Adrenal gland (tissue), 12 donors: ENCODE results near the gene ELMO3. TPM values are rescaled to one million over a fixed set of nuclear protein-coding genes. Genes with fewer than 3 reads are reported as not detected.

Source experiments
- DNase-seq, 7 donors: peaks; one replicate each; pipeline ENCODE4 v3.0.0-alpha.2; 2019 to 2020
- H3K27ac ChIP-seq, 5 donors: fragments of 200-600 bp; sonication (generic) in 4 of 5; 1 replicate in 3 of 5; 2 replicates in 2 of 5; pipeline versions ENCODE4 v1.5.1 to v1.8.0; 2016 to 2020; ENCODE audit warnings: mild to moderate bottlenecking in 1 of 5
- H3K27me3 ChIP-seq: fragments of 200-600 bp; 2 replicates; pipeline ENCODE4 v1.8.0; 2021
- H3K36me3 ChIP-seq, 2 donors: fragments of 200-600 bp; replicated peaks in 1 of 2; 1 replicate in 1 of 2; 2 replicates in 1 of 2; pipeline versions ENCODE4 v1.5.1 to v1.8.0; 2018 to 2022
- H3K4me1 ChIP-seq, 2 donors: fragments of 200-600 bp; replicated peaks in 1 of 2; 1 replicate in 1 of 2; 2 replicates in 1 of 2; pipeline versions ENCODE4 v1.5.1 to v1.8.0; 2018 to 2021
- H3K4me3 ChIP-seq, 4 donors: fragments of 200-600 bp; sonication (generic) in 3 of 4; one replicate each; pipeline ENCODE4 v1.5.1; 2016 to 2018
- H3K9me3 ChIP-seq, 3 donors: fragments of 200-600 bp; sonication (generic) in 1 of 3; replicated peaks in 1 of 3; 1 replicate in 2 of 3; 2 replicates in 1 of 3; pipeline versions ENCODE4 v1.5.1 to v1.8.0; 2016 to 2021
- POLR2A ChIP-seq, 2 donors: fragments of 450-650 bp; IDR thresholded peaks; one replicate each; pipeline ENCODE4 v1.6.1; 2017; ENCODE audit warnings: antibody characterized with exemption in 2 of 2, mild to moderate bottlenecking in 2 of 2, moderate library complexity in 1 of 2
- WGBS, 4 donors: extraction: QIAGEN DNeasy Blood & Tissue Kit in 2 of 4; methylation state at CpG; one replicate each; pipeline versions ENCODE4 v1.1.5 to v1.1.7; 2013 to 2017; 5-methylcytosine and 5-hydroxymethylcytosine counted together
- intact Hi-C, 2 donors: fragments of 100-400 bp; cut with DNase I; formaldehyde crosslinking; loops; one replicate each; pipeline versions ENCODE4 v1.14.1 to v1.15.0; 2022 to 2023
- polyA plus RNA-seq, 3 donors: library from polyadenylated mRNA; stranded (reverse); fragments of 200-250 nt in 2 of 3; fragments of 350-450 nt in 1 of 3; fragmentation: Illumina TruSeq in 1 of 3; extraction: RNeasy Lipid Tissue Mini Kit (QIAGEN cat#74804) in 1 of 3; gene quantifications; one replicate each; pipeline ENCODE4 v1.2.3, GENCODE V29; 2013 to 2014
- total RNA-seq, 9 donors: library from RNA; depleted of rRNA in 4 of 9; stranded (reverse); fragments of >200 nt in 4 of 9; fragments of 120-200 nt in 1 of 9; fragmentation: NEBNext Ultra II Directional in 1 of 9; extraction: Animal tissue kit (Norgen Biotek cat#: 25700) in 1 of 9; gene quantifications; one replicate each; pipeline versions ENCODE4 v1.1.0 to v1.2.4, GENCODE V29; 2013 to 2023
- TF ChIP-seq, protein P1 (sequence below), 6 experiments: fragments of 450-650 bp in 4 of 6; fragments of 200-600 bp in 2 of 6; sonication (generic) in 1 of 6; IDR thresholded peaks; 1 replicate in 5 of 6; 2 replicates in 1 of 6; pipeline versions ENCODE4 v1.5.1 to v1.8.0; 2016 to 2021; ENCODE audit warnings: antibody characterized with exemption in 6 of 6, mild to moderate bottlenecking in 2 of 6, moderate library complexity in 1 of 6
- donor health status: healthy with polysubstance abuse.
- donor health status: Bipolar disorder and iron deficiency.
- donor health status: DM: yes; HTN: yes; CAD: no.
- donor health status: DM: no; HTN: no; CAD: no.
- donor health status: DM: no; HTN: no; CAD: no.
- donor health status: DM: yes; HTN: yes; CAD: no.

ELMO3 gene
- total and polyA plus RNA-seq, 12 donors: 0.18 to 7.0 (median 1.8) TPM

DNA sequence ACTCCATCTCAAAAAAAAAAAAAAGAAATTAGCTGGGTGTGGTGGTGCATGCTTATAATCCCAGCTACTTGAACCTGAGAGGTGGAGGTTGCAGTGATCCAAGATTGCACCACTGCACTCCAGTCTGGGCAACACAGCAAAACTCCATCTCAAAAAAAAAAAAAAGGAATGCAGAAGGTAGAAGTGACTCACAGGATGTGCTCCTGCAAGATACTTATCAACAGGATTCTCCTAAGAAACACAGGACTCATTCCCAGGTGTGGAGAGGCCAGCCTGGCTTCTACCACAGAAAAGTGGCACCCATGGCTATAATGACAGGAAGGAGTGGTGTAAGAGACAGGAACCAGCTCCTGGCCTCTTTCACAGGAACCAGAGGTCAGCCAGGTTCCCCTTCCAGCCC is 13.8 kb downstream of the ELMO3 start:
- Histone ChIP-seq H3K4me3 (no peak overlapping the region), H3K27me3 (no peaks in the 10 kb centered on the region), H3K9me3 (no peaks in the 10 kb centered on the region), H3K36me3 (no peaks in the 10 kb centered on the region), H3K27ac (no peak overlapping the region), H3K4me1 (peaks cover 5 to 25% of the 10 kb centered on the region in 2 donors)
- TF ChIP-seq, protein P1, sequence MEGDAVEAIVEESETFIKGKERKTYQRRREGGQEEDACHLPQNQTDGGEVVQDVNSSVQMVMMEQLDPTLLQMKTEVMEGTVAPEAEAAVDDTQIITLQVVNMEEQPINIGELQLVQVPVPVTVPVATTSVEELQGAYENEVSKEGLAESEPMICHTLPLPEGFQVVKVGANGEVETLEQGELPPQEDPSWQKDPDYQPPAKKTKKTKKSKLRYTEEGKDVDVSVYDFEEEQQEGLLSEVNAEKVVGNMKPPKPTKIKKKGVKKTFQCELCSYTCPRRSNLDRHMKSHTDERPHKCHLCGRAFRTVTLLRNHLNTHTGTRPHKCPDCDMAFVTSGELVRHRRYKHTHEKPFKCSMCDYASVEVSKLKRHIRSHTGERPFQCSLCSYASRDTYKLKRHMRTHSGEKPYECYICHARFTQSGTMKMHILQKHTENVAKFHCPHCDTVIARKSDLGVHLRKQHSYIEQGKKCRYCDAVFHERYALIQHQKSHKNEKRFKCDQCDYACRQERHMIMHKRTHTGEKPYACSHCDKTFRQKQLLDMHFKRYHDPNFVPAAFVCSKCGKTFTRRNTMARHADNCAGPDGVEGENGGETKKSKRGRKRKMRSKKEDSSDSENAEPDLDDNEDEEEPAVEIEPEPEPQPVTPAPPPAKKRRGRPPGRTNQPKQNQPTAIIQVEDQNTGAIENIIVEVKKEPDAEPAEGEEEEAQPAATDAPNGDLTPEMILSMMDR (IDR thresholded peaks at IDR 0.05): no peak
- no peak for TF ChIP-seq POLR2A (IDR thresholded peaks at IDR 0.05)
- intact Hi-C loops: no loop called here
- no peak for DNase-seq

- DNase-seq: no peak
- 65 to 78% (median 69%) methylated on average over 7 to 8 of the region's 8 CpGs for WGBS, 4 donors
- H3K4me1 ChIP-seq: peaks cover 0 to 19% of the 10 kb centered on the region in 2 donors
- H3K27me3 ChIP-seq: no peaks in the 10 kb centered on the region
- H3K9me3 ChIP-seq: no peaks in the 10 kb centered on the region
- no peak for TF ChIP-seq POLR2A (IDR thresholded peaks at IDR 0.05)
- TF ChIP-seq, protein P1 (IDR thresholded peaks at IDR 0.05): no peak
- H3K27ac ChIP-seq: no peak overlapping the region
- intact Hi-C loops: no loop called here
- H3K4me3 ChIP-seq: no peak overlapping the region
- no peaks in the 10 kb centered on the region for H3K36me3 ChIP-seq
Observed at GRCh38 chr16:67213197-67214019, 14.5 kb downstream of the ELMO3 start.

- intact Hi-C loops: no loop called here
- peaks cover 0 to 18% of the 10 kb centered on the region in 2 donors for H3K4me1 ChIP-seq
- H3K9me3 ChIP-seq: no peaks in the 10 kb centered on the region
- no peak for DNase-seq
- TF ChIP-seq, protein P1 (IDR thresholded peaks at IDR 0.05): no peak
- TF ChIP-seq POLR2A (IDR thresholded peaks at IDR 0.05): no peak
- no peaks in the 10 kb centered on the region for H3K27me3 ChIP-seq
- H3K36me3 ChIP-seq: no peaks in the 10 kb centered on the region
- WGBS, 4 donors: 75 to 85% (median 80%) methylated on average over 5 of the region's 5 CpGs
- H3K27ac ChIP-seq: no peak overlapping the region
- H3K4me3 ChIP-seq: no peak overlapping the region
Observed at GRCh38 chr16:67215706-67216105, 16.8 kb downstream of the ELMO3 start.

DNA sequence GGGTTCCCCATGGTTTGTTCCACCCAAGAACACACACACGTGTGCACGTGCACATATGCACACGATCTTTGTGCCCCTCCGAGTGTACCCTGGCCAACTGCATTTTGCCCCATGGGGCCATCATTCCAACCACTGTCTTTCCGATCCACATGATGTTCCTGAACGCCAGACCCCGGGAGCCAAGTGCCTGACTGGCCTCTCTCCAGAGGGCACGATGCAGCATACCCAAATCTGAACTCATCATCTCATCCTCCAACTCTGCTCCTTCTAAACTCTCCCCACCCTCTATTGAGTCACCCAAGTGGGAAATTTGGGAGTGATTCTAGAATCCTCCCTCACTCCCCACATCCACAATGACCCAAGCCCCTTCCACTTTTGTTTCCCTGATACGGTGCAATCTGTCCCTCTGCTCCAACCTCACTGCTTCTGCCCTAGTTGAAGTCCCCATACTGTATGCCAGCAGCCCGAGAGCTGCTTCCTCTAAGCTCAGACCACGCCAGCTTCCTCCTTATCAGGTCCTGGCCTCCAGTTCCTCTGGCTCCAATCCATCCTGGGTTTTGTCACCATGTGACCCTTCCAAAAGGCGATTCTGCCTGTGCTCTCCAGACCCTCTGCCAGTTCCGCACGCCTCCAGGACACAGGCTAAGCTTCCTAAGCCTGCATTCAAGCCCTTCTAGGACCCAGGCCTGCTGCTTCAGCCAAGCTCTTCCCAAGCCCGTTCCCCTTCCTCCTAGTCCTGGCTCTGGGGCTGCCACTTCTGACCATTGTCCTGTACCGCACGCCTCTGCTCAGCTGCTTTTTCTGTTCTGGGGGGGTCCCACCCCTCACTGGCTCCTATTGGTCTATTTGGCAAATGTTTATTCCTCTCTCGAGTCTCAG is 17.9 kb downstream of the ELMO3 start:
- peak overlapping the region in 2 of 5 donors; percentile 32 to 64 for H3K27ac ChIP-seq
- intact Hi-C loops: no loop called here
- no peaks in the 10 kb centered on the region for H3K36me3 ChIP-seq

More for the DNA sequence above, 17.9 kb downstream of the ELMO3 start:
- H3K9me3 ChIP-seq: no peaks in the 10 kb centered on the region
- WGBS, 4 donors: 65 to 74% (median 72%) methylated on average over 18 of the region's 18 CpGs
- no peak overlapping the region for H3K4me3 ChIP-seq
- TF ChIP-seq POLR2A (IDR thresholded peaks at IDR 0.05): no peak
- TF ChIP-seq, protein P1 (IDR thresholded peaks at IDR 0.05): no peak
- peaks cover 0 to 18% of the 10 kb centered on the region in 2 donors for H3K4me1 ChIP-seq
- DNase-seq: peak in 6 of 7 donors; percentile 57 to 79 (median 70)
- no peaks in the 10 kb centered on the region for H3K27me3 ChIP-seq
